ENCODE data around the gene DEPDC1. TPM values are rescaled to one million over a fixed set of nuclear protein-coding genes. Genes with fewer than 3 reads are reported as not detected.

Gene DEPDC1
- total RNA-seq, 1 donor from 2014 or later: 4.6 TPM

- Mint-ChIP-seq H3K27me3 (ENCODE audit: unreplicated experiment) (no peaks in the 10 kb centered on the region), H3K4me3 (ENCODE audit: unreplicated experiment) (no peak overlapping the region), H3K27ac (ENCODE audit: unreplicated experiment) (no peak overlapping the region), H3K36me3 (ENCODE audit: low read depth, unreplicated experiment) (no peaks in the 10 kb centered on the region), H3K9me3 (ENCODE audit: unreplicated experiment) (no peaks in the 10 kb centered on the region), H3K4me1 (ENCODE audit: unreplicated experiment) (no peaks in the 10 kb centered on the region)
- DNase-seq (ENCODE audit: low spot score): no peak
- TF ChIP-seq CTCF (IDR thresholded peaks at IDR 0.05; ENCODE audit: unreplicated experiment): peak; percentile 61
Observed at GRCh38 chr1:68470388-68470970, 26.4 kb downstream of the DEPDC1 start.

- Mint-ChIP-seq H3K27me3 (ENCODE audit: unreplicated experiment) (no peaks in the 10 kb centered on the region), H3K4me1 (ENCODE audit: unreplicated experiment) (peaks cover 1% of the 10 kb centered on the region), H3K4me3 (ENCODE audit: unreplicated experiment) (no peak overlapping the region), H3K9me3 (ENCODE audit: unreplicated experiment) (no peaks in the 10 kb centered on the region), H3K27ac (ENCODE audit: unreplicated experiment) (no peak overlapping the region), H3K36me3 (ENCODE audit: low read depth, unreplicated experiment) (no peaks in the 10 kb centered on the region)
- DNase-seq (ENCODE audit: low spot score): no peak
- TF ChIP-seq CTCF (IDR thresholded peaks at IDR 0.05; ENCODE audit: unreplicated experiment): no peak
Observed at GRCh38 chr1:68464891-68465290, 32.0 kb downstream of the DEPDC1 start.

GRCh38 chr1:68460935-68461334 is 35.9 kb downstream of the DEPDC1 start:
- no peak overlapping the region for H3K27ac Mint-ChIP-seq (ENCODE audit: unreplicated experiment)
- peaks cover 3% of the 10 kb centered on the region for H3K4me1 Mint-ChIP-seq (ENCODE audit: unreplicated experiment)
- TF ChIP-seq CTCF (IDR thresholded peaks at IDR 0.05; ENCODE audit: unreplicated experiment): no peak
- DNase-seq (ENCODE audit: low spot score): no peak
- no peaks in the 10 kb centered on the region for H3K9me3 Mint-ChIP-seq (ENCODE audit: unreplicated experiment)
- H3K27me3 Mint-ChIP-seq (ENCODE audit: unreplicated experiment): no peaks in the 10 kb centered on the region
- no peaks in the 10 kb centered on the region for H3K36me3 Mint-ChIP-seq (ENCODE audit: low read depth, unreplicated experiment)
- H3K4me3 Mint-ChIP-seq (ENCODE audit: unreplicated experiment): no peak overlapping the region

- Mint-ChIP-seq H3K4me3 (ENCODE audit: unreplicated experiment) (no peak overlapping the region), H3K4me1 (ENCODE audit: unreplicated experiment) (peaks cover 3% of the 10 kb centered on the region), H3K27ac (ENCODE audit: unreplicated experiment) (no peak overlapping the region), H3K36me3 (ENCODE audit: low read depth, unreplicated experiment) (no peaks in the 10 kb centered on the region), H3K27me3 (ENCODE audit: unreplicated experiment) (no peaks in the 10 kb centered on the region), H3K9me3 (ENCODE audit: unreplicated experiment) (no peaks in the 10 kb centered on the region)
- DNase-seq (ENCODE audit: low spot score): no peak
- TF ChIP-seq CTCF (IDR thresholded peaks at IDR 0.05; ENCODE audit: unreplicated experiment): no peak
Observed at GRCh38 chr1:68459796-68460195, 37.1 kb downstream of the DEPDC1 start.

- Mint-ChIP-seq H3K27ac (ENCODE audit: unreplicated experiment) (no peak overlapping the region), H3K4me3 (ENCODE audit: unreplicated experiment) (no peak overlapping the region), H3K27me3 (ENCODE audit: unreplicated experiment) (no peaks in the 10 kb centered on the region), H3K4me1 (ENCODE audit: unreplicated experiment) (peaks cover 3% of the 10 kb centered on the region), H3K36me3 (ENCODE audit: low read depth, unreplicated experiment) (no peaks in the 10 kb centered on the region), H3K9me3 (ENCODE audit: unreplicated experiment) (no peaks in the 10 kb centered on the region)
- no peak for DNase-seq (ENCODE audit: low spot score)
- no peak for TF ChIP-seq CTCF (IDR thresholded peaks at IDR 0.05; ENCODE audit: unreplicated experiment)
Observed at GRCh38 chr1:68459091-68459490, 37.8 kb downstream of the DEPDC1 start.
